Erythroblast (primary cell): ENCODE measurements around the gene OGDH.

Source experiments
- GATA1 ChIP-seq: IDR thresholded peaks from 2 replicates; pipeline ENCODE4 v1.6.1; 2011; ENCODE audit warnings: low read depth, mild to moderate bottlenecking, control low read depth, low read length, moderate library complexity
- POLR2A ChIP-seq: IDR thresholded peaks from 2 replicates; pipeline ENCODE4 v1.6.1; 2011; ENCODE audit warnings: mild to moderate bottlenecking, low read length

DNA sequence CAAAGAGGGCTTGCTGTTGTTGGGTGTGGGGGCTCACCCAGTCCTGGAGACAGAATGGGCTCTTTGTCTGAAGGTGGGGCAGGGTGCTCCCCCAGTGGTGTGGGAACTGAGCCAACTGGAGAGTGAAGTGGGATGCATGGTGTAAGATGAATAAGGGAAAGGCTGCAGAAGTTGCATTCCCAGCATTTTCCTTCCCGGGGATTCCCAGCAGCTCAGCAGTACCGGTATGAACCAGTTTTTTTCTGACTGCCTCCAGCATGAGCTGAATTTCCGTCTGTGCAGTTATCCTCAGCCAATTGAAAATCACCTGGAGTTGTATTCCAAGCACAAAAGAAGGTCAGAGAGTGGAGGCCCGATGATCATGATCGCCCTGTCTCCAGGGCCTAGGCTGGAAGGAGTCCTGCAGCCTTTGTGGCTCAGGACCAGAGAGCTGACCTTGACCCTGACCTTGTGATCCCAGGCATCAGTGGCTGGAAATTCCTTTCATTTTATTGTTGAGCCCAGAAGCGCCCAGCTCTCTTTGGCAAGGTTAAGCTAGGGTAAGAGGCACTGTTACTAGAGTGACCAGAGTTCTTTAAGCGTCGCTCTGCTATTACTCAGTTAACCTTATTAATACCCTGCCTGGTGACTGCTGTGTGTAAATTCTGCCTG lies 33.4 kb downstream of the OGDH start:
- TF ChIP-seq POLR2A (no peak), GATA1 (no peak)
